ENCODE data around the gene STRIP1. TPM values are rescaled to one million over a fixed set of nuclear protein-coding genes. Genes with fewer than 3 reads are reported as not detected.

STRIP1 gene
- total RNA-seq, 1 experiment from 2014 or later, result 36.5 TPM

DNA sequence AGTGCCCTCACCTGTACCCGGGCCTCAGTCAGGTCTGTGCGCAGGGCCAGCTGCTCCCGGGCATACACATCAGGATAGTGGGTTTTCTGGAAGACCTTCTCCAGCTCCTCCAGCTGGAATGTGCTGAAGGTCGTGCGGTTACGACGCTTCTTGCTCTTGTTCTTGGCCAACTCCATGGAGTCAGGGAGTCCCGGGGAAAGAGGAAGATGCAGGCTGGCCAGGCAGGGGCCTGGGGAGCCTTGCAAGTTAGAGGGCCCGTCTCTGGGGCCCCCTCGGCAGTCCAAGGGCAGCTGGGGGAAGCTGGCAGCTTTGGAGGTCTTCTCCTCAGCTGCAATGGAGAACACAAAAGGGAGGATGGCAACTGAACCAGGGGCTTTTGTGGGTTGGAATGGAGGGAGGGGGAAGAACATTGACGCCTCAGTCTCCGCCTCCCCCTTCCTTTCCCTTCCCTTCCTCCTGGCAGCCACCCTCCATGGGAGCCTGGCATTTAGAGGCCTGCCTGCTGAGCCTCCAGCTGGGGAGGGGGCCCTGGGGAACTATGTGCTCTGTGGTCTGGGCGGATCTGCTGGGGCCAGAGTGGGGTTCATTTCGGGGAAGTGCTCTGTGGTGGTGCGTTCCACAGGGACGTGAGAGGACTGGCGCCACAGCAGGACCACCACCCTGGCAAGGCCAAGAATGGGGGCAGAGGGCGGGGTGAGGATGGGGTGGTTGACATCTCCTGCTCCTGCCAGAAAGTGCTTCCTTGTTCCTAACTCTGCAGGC lies 30.3 kb downstream of the STRIP1 start:
- Histone ChIP-seq H3K27ac (no peak overlapping the region), H3K27me3 (ENCODE audit: insufficient read depth, low read depth) (no peaks in the 10 kb centered on the region), H3K4me3 (no peak overlapping the region), H3K9me2 (ENCODE audit: insufficient read depth) (no peaks in the 10 kb centered on the region), H3K4me1 (replicated peaks; ENCODE audit: insufficient read depth) (no peaks in the 10 kb centered on the region), H3K4me2 (no peak overlapping the region), H2AFZ (no peak overlapping the region), H3K9me3 (ENCODE audit: insufficient read depth, low read depth) (no peaks in the 10 kb centered on the region), H3K36me3 (ENCODE audit: low read depth) (0 out of 2 replicates have a peak, but pooled peaks cover 9% of the 10 kb centered on the region), H3K79me2 (ENCODE audit: low read depth) (no peaks in the 10 kb centered on the region), H4K20me1 (ENCODE audit: insufficient read depth) (no peaks in the 10 kb centered on the region), H3F3A (ENCODE audit: insufficient read depth, low read depth) (peaks cover 6% of the 10 kb centered on the region; the same call in 1 of the 2 replicates)
- intact Hi-C loops (cut with micrococcal nuclease; ENCODE audit: unreplicated experiment), result no loop called here
- DNase-seq, result no peak
- TF ChIP-seq, protein P1, sequence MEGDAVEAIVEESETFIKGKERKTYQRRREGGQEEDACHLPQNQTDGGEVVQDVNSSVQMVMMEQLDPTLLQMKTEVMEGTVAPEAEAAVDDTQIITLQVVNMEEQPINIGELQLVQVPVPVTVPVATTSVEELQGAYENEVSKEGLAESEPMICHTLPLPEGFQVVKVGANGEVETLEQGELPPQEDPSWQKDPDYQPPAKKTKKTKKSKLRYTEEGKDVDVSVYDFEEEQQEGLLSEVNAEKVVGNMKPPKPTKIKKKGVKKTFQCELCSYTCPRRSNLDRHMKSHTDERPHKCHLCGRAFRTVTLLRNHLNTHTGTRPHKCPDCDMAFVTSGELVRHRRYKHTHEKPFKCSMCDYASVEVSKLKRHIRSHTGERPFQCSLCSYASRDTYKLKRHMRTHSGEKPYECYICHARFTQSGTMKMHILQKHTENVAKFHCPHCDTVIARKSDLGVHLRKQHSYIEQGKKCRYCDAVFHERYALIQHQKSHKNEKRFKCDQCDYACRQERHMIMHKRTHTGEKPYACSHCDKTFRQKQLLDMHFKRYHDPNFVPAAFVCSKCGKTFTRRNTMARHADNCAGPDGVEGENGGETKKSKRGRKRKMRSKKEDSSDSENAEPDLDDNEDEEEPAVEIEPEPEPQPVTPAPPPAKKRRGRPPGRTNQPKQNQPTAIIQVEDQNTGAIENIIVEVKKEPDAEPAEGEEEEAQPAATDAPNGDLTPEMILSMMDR (conservative IDR thresholded peaks at IDR 0.05), result no peak
- no peak for TF ChIP-seq EZH2 (IDR thresholded peaks at IDR 0.05; ENCODE audit: low read depth)
- ChIA-PET POLR2A (ENCODE audit: unreplicated experiment) (no interaction called here), CTCF (no interaction called here)
- BruUV-seq (replicated peaks), result no TSS peak

GRCh38 chr1:110065841-110066240 lies 31.4 kb downstream of the STRIP1 start:
- H3K4me3 ChIP-seq, result no peak overlapping the region
- H3K36me3 ChIP-seq (ENCODE audit: low read depth), result no peaks in the 10 kb centered on the region
- H3K9me2 ChIP-seq (ENCODE audit: insufficient read depth), result no peaks in the 10 kb centered on the region
- no TSS peak for BruUV-seq (replicated peaks)
- H3F3A ChIP-seq (ENCODE audit: insufficient read depth, low read depth), result peaks cover 6% of the 10 kb centered on the region; the same call in 1 of the 2 replicates
- H3K4me2 ChIP-seq, result no peak overlapping the region
- H4K20me1 ChIP-seq (ENCODE audit: insufficient read depth), result no peaks in the 10 kb centered on the region
- no peak overlapping the region for H2AFZ ChIP-seq
- no peak for DNase-seq
- H3K9me3 ChIP-seq (ENCODE audit: insufficient read depth, low read depth), result no peaks in the 10 kb centered on the region
- H3K27me3 ChIP-seq (ENCODE audit: insufficient read depth, low read depth), result no peaks in the 10 kb centered on the region
- ChIA-PET CTCF (no interaction called here), POLR2A (ENCODE audit: unreplicated experiment) (no interaction called here)
- H3K79me2 ChIP-seq (ENCODE audit: low read depth), result no peaks in the 10 kb centered on the region
- H3K27ac ChIP-seq, result no peak overlapping the region
- no peak for TF ChIP-seq EZH2 (IDR thresholded peaks at IDR 0.05; ENCODE audit: low read depth)
- TF ChIP-seq, protein P1 (conservative IDR thresholded peaks at IDR 0.05), result no peak
- H3K4me1 ChIP-seq (replicated peaks; ENCODE audit: insufficient read depth), result no peaks in the 10 kb centered on the region
- intact Hi-C loops (cut with micrococcal nuclease; ENCODE audit: unreplicated experiment), result no loop called here

DNA sequence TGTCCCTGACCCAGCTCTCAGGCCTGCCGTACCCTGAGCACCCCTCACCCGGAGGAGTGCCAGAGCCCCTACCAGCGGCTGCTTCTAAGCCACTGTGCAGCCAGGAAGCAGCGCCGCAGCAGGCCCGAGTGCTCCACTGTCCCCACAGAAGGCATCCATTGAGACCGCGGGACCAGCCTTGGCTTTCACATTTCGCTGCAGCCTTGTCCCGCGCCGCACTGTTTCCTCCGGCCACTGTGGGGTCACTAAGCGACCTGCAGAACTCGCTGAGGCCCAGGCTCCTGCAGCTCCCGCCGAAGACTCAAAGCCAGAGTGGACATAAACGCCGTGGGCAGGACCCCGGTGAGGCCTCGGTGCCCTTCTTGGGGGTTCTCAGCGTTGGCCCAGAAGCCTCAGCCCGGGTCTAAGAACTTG lies 33.1 kb downstream of the STRIP1 start:
- Histone ChIP-seq H3K9me3 (ENCODE audit: insufficient read depth, low read depth) (no peaks in the 10 kb centered on the region), H3K4me1 (replicated peaks; ENCODE audit: insufficient read depth) (no peaks in the 10 kb centered on the region), H3K27ac (no peak overlapping the region), H3F3A (ENCODE audit: insufficient read depth, low read depth) (peaks cover 10% of the 10 kb centered on the region; the same call in 1 of the 2 replicates), H3K9me2 (ENCODE audit: insufficient read depth) (no peaks in the 10 kb centered on the region), H2AFZ (no peak overlapping the region), H4K20me1 (ENCODE audit: insufficient read depth) (no peaks in the 10 kb centered on the region), H3K79me2 (ENCODE audit: low read depth) (no peaks in the 10 kb centered on the region), H3K4me2 (no peak overlapping the region), H3K27me3 (ENCODE audit: insufficient read depth, low read depth) (no peaks in the 10 kb centered on the region), H3K36me3 (ENCODE audit: low read depth) (no peaks in the 10 kb centered on the region), H3K4me3 (no peak overlapping the region)
- ChIA-PET CTCF (interaction anchor here (0.5 kb wide), 1 partner anchor 357 kb away, joined by 3 read pairs; no protein-coding TSS in a partner anchor), POLR2A (ENCODE audit: unreplicated experiment) (no interaction called here)
- intact Hi-C loops (cut with micrococcal nuclease; ENCODE audit: unreplicated experiment), result no loop called here
- BruUV-seq (replicated peaks), result no TSS peak
- no peak for TF ChIP-seq EZH2 (IDR thresholded peaks at IDR 0.05; ENCODE audit: low read depth)
- TF ChIP-seq, protein P1 (conservative IDR thresholded peaks at IDR 0.05), result no peak
- DNase-seq, result no peak

All from PC-9 (cell line).